ENCODE data around the gene IGF2BP2. TPM values are rescaled to one million over a fixed set of nuclear protein-coding genes. Genes with fewer than 3 reads are reported as not detected.

The IGF2BP2 gene
- total RNA-seq, 1 experiment from 2014 or later = 133 TPM

DNA sequence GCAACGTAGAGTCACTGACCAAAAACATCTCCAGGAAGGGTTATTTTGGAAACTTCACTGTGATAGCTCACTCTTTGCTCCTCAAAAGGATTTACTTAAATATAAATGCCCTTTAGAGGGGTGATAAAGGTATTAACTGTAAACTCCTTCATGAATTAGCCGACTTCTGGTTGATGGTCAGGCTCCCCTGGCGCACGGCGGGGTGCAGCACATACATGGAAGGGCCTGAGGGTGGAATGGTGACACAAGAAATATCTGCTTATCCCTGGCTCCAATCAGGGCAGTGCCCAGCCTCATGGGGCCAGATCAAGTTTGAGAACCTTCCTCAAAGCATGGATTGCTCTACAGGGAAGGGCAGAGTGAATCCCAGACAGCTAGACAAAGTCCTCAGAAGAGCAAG lies 116.5 kb downstream of the IGF2BP2 start:
- Mint-ChIP-seq H3K36me3 (no peaks in the 10 kb centered on the region), H3K4me3 (no peak overlapping the region), H3K27me3 (ENCODE audit: low read depth) (no peaks in the 10 kb centered on the region), H3K4me1 (peaks cover 62% of the 10 kb centered on the region), H3K27ac (peak overlapping the region; percentile 80), H3K9me3 (no peaks in the 10 kb centered on the region)
- POLR2A ChIA-PET = interaction anchor here (0.9 kb wide), 1 partner anchor 48 kb away, joined by 3 read pairs; no protein-coding TSS in a partner anchor
- no peak for TF ChIP-seq CBFB (CRISPR knock-in tag; IDR thresholded peaks at IDR 0.05; ENCODE audit: low read depth)
- TF ChIP-seq, protein P1, sequence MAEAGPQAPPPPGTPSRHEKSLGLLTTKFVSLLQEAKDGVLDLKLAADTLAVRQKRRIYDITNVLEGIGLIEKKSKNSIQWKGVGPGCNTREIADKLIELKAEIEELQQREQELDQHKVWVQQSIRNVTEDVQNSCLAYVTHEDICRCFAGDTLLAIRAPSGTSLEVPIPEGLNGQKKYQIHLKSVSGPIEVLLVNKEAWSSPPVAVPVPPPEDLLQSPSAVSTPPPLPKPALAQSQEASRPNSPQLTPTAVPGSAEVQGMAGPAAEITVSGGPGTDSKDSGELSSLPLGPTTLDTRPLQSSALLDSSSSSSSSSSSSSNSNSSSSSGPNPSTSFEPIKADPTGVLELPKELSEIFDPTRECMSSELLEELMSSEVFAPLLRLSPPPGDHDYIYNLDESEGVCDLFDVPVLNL (CRISPR knock-in tag; IDR thresholded peaks at IDR 0.05; ENCODE audit: borderline replicate concordance, low read depth) = no peak
- TF ChIP-seq ZNF121 (CRISPR knock-in tag; IDR thresholded peaks at IDR 0.05) = no peak
- TF ChIP-seq TEAD4 (CRISPR knock-in tag; IDR thresholded peaks at IDR 0.05) = no peak
- no peak for TF ChIP-seq ETV6 (CRISPR knock-in tag; IDR thresholded peaks at IDR 0.05)
- TF ChIP-seq NFE2L1 (CRISPR knock-in tag; IDR thresholded peaks at IDR 0.05) = no peak
- TF ChIP-seq ZNF317 (CRISPR knock-in tag; IDR thresholded peaks at IDR 0.05; ENCODE audit: borderline replicate concordance, low read depth) = no peak
- TF ChIP-seq GABPB1 (CRISPR knock-in tag; IDR thresholded peaks at IDR 0.05) = no peak
- TF ChIP-seq NFYB (CRISPR knock-in tag; conservative IDR thresholded peaks at IDR 0.05; ENCODE audit: low read depth) = no peak
- no peak for TF ChIP-seq GTF2I (CRISPR knock-in tag; conservative IDR thresholded peaks at IDR 0.05)
- no peak for TF ChIP-seq JAZF1 (CRISPR knock-in tag; IDR thresholded peaks at IDR 0.05)
- no peak for TF ChIP-seq MYBL2 (CRISPR knock-in tag; IDR thresholded peaks at IDR 0.05)
- no peak for TF ChIP-seq ELF4 (CRISPR knock-in tag; IDR thresholded peaks at IDR 0.05; ENCODE audit: low read depth)
- TF ChIP-seq, protein P2, sequence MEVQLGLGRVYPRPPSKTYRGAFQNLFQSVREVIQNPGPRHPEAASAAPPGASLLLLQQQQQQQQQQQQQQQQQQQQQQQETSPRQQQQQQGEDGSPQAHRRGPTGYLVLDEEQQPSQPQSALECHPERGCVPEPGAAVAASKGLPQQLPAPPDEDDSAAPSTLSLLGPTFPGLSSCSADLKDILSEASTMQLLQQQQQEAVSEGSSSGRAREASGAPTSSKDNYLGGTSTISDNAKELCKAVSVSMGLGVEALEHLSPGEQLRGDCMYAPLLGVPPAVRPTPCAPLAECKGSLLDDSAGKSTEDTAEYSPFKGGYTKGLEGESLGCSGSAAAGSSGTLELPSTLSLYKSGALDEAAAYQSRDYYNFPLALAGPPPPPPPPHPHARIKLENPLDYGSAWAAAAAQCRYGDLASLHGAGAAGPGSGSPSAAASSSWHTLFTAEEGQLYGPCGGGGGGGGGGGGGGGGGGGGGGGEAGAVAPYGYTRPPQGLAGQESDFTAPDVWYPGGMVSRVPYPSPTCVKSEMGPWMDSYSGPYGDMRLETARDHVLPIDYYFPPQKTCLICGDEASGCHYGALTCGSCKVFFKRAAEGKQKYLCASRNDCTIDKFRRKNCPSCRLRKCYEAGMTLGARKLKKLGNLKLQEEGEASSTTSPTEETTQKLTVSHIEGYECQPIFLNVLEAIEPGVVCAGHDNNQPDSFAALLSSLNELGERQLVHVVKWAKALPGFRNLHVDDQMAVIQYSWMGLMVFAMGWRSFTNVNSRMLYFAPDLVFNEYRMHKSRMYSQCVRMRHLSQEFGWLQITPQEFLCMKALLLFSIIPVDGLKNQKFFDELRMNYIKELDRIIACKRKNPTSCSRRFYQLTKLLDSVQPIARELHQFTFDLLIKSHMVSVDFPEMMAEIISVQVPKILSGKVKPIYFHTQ (CRISPR knock-in tag; IDR thresholded peaks at IDR 0.05) = no peak
- CTCF ChIA-PET = interaction anchor here (1.1 to 1.7 kb wide), 3 partner anchors 11 to 48 kb away, joined by 3 to 8 read pairs (median 4); no protein-coding TSS in a partner anchor
- DNase-seq (ENCODE audit: low spot score) (no peak), ATAC-seq (no peak)

DNA sequence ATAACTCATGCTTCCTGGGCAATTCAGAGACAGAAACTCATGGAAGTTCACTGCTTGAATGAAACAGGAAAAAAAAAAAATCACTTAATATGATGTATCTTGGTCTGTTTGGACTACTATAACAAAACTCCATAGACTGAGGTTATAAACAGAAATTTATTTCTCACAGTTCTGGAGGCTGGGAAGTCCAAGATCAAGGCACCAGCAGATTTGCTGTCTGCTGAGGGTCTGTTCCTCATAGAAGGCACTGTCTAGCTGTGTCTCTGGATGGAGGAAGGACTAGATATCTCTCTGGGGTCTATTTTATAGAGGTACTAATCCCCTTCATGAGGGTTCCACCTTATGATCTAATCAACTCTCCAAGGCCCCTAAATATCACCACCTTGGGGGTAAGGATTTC lies 119.3 kb downstream of the IGF2BP2 start:
- Mint-ChIP-seq H3K9me3 (no peaks in the 10 kb centered on the region), H3K36me3 (no peaks in the 10 kb centered on the region), H3K4me3 (no peak overlapping the region), H3K27ac (no peak overlapping the region), H3K4me1 (peaks cover 58% of the 10 kb centered on the region), H3K27me3 (ENCODE audit: low read depth) (no peaks in the 10 kb centered on the region)
- DNase-seq (ENCODE audit: low spot score) = no peak
- POLR2A ChIA-PET = no interaction called here
- ATAC-seq = no peak
- CTCF ChIA-PET = no interaction called here
- TF ChIP-seq ZNF396 (CRISPR knock-in tag; IDR thresholded peaks at IDR 0.05; ENCODE audit: borderline replicate concordance) (no peak), KAT7 (CRISPR knock-in tag; IDR thresholded peaks at IDR 0.05; ENCODE audit: borderline replicate concordance) (no peak), IRF2 (CRISPR knock-in tag; IDR thresholded peaks at IDR 0.05; ENCODE audit: borderline replicate concordance, low read depth) (no peak), HMGA2 (CRISPR knock-in tag; IDR thresholded peaks at IDR 0.05) (no peak), ZNF671 (CRISPR knock-in tag; IDR thresholded peaks at IDR 0.05) (no peak), ZNF317 (CRISPR knock-in tag; IDR thresholded peaks at IDR 0.05; ENCODE audit: borderline replicate concordance, low read depth) (no peak)
- TF ChIP-seq, protein P3, sequence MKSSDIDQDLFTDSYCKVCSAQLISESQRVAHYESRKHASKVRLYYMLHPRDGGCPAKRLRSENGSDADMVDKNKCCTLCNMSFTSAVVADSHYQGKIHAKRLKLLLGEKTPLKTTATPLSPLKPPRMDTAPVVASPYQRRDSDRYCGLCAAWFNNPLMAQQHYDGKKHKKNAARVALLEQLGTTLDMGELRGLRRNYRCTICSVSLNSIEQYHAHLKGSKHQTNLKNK (CRISPR knock-in tag; IDR thresholded peaks at IDR 0.05) = no peak

Data from WTC11 (cell line).